WTC11 (cell line): ENCODE measurements around the gene ABCC3.

Experiments used
- CTCF ChIP-seq: fragments of 200-600 bp; IDR thresholded peaks from 2 replicates; pipeline ENCODE4 v1.8.0; 2022; ENCODE audit warnings: antibody characterized with exemption
- ETV6 ChIP-seq: sonication (generic); formaldehyde crosslinking; IDR thresholded peaks from 2 replicates; pipeline ENCODE4 v1.8.1; 2022; ENCODE audit warnings: mild to moderate bottlenecking, missing genetic modification reagents
- GABPB1 ChIP-seq: sonication (generic); formaldehyde crosslinking; IDR thresholded peaks from 2 replicates; pipeline ENCODE4 v1.8.1; 2023; ENCODE audit warnings: mild to moderate bottlenecking, missing genetic modification reagents
- NR3C1 ChIP-seq: sonication (generic); formaldehyde crosslinking; conservative IDR thresholded peaks from 2 replicates; pipeline ENCODE4 v1.8.1; 2023; ENCODE audit warnings: low read depth, mild to moderate bottlenecking, missing genetic modification reagents
- RELA ChIP-seq: sonication (generic); formaldehyde crosslinking; IDR thresholded peaks from 2 replicates; pipeline ENCODE4 v1.8.1; 2022; ENCODE audit warnings: missing genetic modification reagents, mild to moderate bottlenecking, borderline replicate concordance
- TEAD4 ChIP-seq: sonication (generic); formaldehyde crosslinking; IDR thresholded peaks from 2 replicates; pipeline ENCODE4 v1.8.0; 2022; ENCODE audit warnings: mild to moderate bottlenecking, missing genetic modification reagents
- USF1 ChIP-seq: sonication (generic); formaldehyde crosslinking; IDR thresholded peaks from 2 replicates; pipeline ENCODE4 v1.8.0; 2022; ENCODE audit warnings: mild to moderate bottlenecking, missing genetic modification reagents
- ZNF138 ChIP-seq: sonication (generic); formaldehyde crosslinking; conservative IDR thresholded peaks from 2 replicates; pipeline ENCODE4 v1.8.1; 2022; ENCODE audit warnings: mild to moderate bottlenecking, moderate library complexity, missing genetic modification reagents
- ZNF232 ChIP-seq: sonication (generic); formaldehyde crosslinking; IDR thresholded peaks from 2 replicates; pipeline ENCODE4 v1.8.0; 2022; ENCODE audit warnings: mild to moderate bottlenecking, missing genetic modification reagents
- ZNF423 ChIP-seq: fragments of 250-450 bp; sonication (Bioruptor Pico); IDR thresholded peaks from 2 replicates; pipeline ENCODE4 v2.1.2; 2022; ENCODE audit warnings: mild to moderate bottlenecking, moderate library complexity
- ZNF532 ChIP-seq: fragments of 250-450 bp; sonication (Bioruptor Pico); IDR thresholded peaks from 2 replicates; pipeline ENCODE4 v1.9.0; 2021; ENCODE audit warnings: mild to moderate bottlenecking, borderline replicate concordance
- ZSCAN18 ChIP-seq: fragments of 250-450 bp; sonication (Bioruptor Pico); IDR thresholded peaks from 2 replicates; pipeline ENCODE4 v2.1.2; 2022; ENCODE audit warnings: mild to moderate bottlenecking, moderate library complexity

GRCh38 chr17:50657627-50658026 lies 22.9 kb downstream of the ABCC3 start:
- TF ChIP-seq CTCF: no peak
- TF ChIP-seq GABPB1: no peak
- no peak for TF ChIP-seq NR3C1 (CRISPR knock-in tag)
- TF ChIP-seq ZNF423: no peak
- TF ChIP-seq ZNF232 (CRISPR knock-in tag): no peak
- no peak for TF ChIP-seq USF1 (CRISPR knock-in tag)
- no peak for TF ChIP-seq TEAD4 (CRISPR knock-in tag)
- no peak for TF ChIP-seq ETV6 (CRISPR knock-in tag)
- no peak for TF ChIP-seq ZSCAN18
- no peak for TF ChIP-seq ZNF138 (CRISPR knock-in tag)
- TF ChIP-seq ZNF532 (CRISPR knock-in tag): no peak
- TF ChIP-seq RELA (CRISPR knock-in tag): no peak
